K562 (cell line): ENCODE measurements around the gene TENM4. TPM values are rescaled to one million over a fixed set of nuclear protein-coding genes. Genes with fewer than 3 reads are reported as not detected.
A peak's percentile ranks its signal among the peaks of the same experiment; 100 is the strongest.

Experiments
- ATF7 ChIP-seq: fragments of 450-650 bp; IDR thresholded peaks from 2 replicates; pipeline ENCODE4 v1.7.1; 2014; ENCODE audit warnings: mild to moderate bottlenecking, moderate library complexity
- CBFA2T2 ChIP-seq: fragments of 450-650 bp; conservative IDR thresholded peaks from 2 replicates; pipeline ENCODE4 v1.6.1; 2017; ENCODE audit warnings: mild to moderate bottlenecking
- FOSL1 ChIP-seq: fragments of 200-800 bp; sonication (Bioruptor generic); conservative IDR thresholded peaks from 2 replicates; pipeline ENCODE4 v1.6.1; 2016; ENCODE audit warnings: missing genetic modification characterization, missing compliant biosample characterization
- GATA2 ChIP-seq: sonication (generic); formaldehyde crosslinking; IDR thresholded peaks from 2 replicates; pipeline ENCODE4 v1.4.0; 2020; ENCODE audit warnings: mild to moderate bottlenecking, missing genetic modification reagents
- GTF2E2 ChIP-seq: fragments of 200-800 bp; sonication (Bioruptor generic); IDR thresholded peaks from 2 replicates; pipeline ENCODE4 v1.6.1; 2016; ENCODE audit warnings: missing genetic modification characterization, missing compliant biosample characterization
- KDM1A ChIP-seq, 2 experiments: fragments of 450-650 bp; IDR thresholded peaks; 2 replicates each; pipeline ENCODE4 v1.6.1; 2016; ENCODE audit warnings: mild to moderate bottlenecking in 2 of 2
- MCM3 ChIP-seq: fragments of 450-650 bp; IDR thresholded peaks from 2 replicates; pipeline ENCODE4 v1.6.1; 2016
- MEIS2 ChIP-seq: fragments of 450-650 bp; IDR thresholded peaks from 2 replicates; pipeline ENCODE4 v1.6.1; 2014; ENCODE audit warnings: mild to moderate bottlenecking; ENCODE audit not compliant: partially characterized antibody
- PHF8 ChIP-seq: fragments of 200-600 bp; sonication (generic); IDR thresholded peaks from 2 replicates; pipeline ENCODE4 v1.6.1; 2012; ENCODE audit warnings: mixed run types, mild to moderate bottlenecking, inconsistent platforms, low read length, moderate library complexity, borderline replicate concordance
- PML ChIP-seq: IDR thresholded peaks from 2 replicates; pipeline ENCODE4 v1.6.1; 2012; ENCODE audit warnings: low read length, inconsistent platforms
- RNF2 ChIP-seq: sonication (generic); IDR thresholded peaks from 2 replicates; pipeline ENCODE4 v1.6.1; 2016
- ZBTB1 ChIP-seq: sonication (generic); formaldehyde crosslinking; IDR thresholded peaks from 2 replicates; pipeline ENCODE4 v1.8.1; 2023; ENCODE audit warnings: missing genetic modification reagents, low read depth, mild to moderate bottlenecking, borderline replicate concordance
- ZNF282 ChIP-seq: sonication (generic); formaldehyde crosslinking; IDR thresholded peaks from 2 replicates; pipeline ENCODE4 v1.8.1; 2023; ENCODE audit warnings: missing genetic modification reagents
- polyA plus RNA-seq, 8 experiments: library from polyadenylated mRNA; depleted of rRNA in 4 of 8; stranded (reverse) in 5 of 8; unstranded in 3 of 8; fragments of >200 nt; fragmentation: Nextera tagmentation in 2 of 8; fragmentation: Illumina TruSeq in 1 of 8; extraction: Ambion mirVana in 2 of 8; extraction: Trizol in 1 of 8; gene quantifications; 2 replicates each; pipeline versions ENCODE4 v1.2.1 to v1.2.3, GENCODE V29; 2011 to 2014; ENCODE audit warnings: inconsistent platforms in 1 of 8, missing spikeins in 1 of 8
- total RNA-seq, 7 experiments: library from RNA; depleted of rRNA in 6 of 7; stranded (reverse); fragments of >200 nt in 6 of 7; fragmentation: Illumina TruSeq in 2 of 7; extraction: Trizol in 2 of 7; gene quantifications; 2 replicates each; pipeline versions ENCODE4 v1.2.1 to v1.2.3, GENCODE V29; 2011 to 2021; ENCODE audit warnings: low replicate concordance in 1 of 7
- TF ChIP-seq, protein P1 (sequence below): fragments of 450-650 bp; IDR thresholded peaks from 2 replicates; pipeline ENCODE4 v1.6.1; 2014; ENCODE audit warnings: low read depth, mild to moderate bottlenecking, moderate library complexity, borderline replicate concordance
- TF ChIP-seq, protein P2 (sequence below): fragments of 200-800 bp; sonication (Bioruptor generic); IDR thresholded peaks from 2 replicates; pipeline ENCODE4 v1.6.1; 2017; ENCODE audit warnings: missing genetic modification characterization, missing compliant biosample characterization
- TF ChIP-seq, protein P3 (sequence below), 2 experiments: fragments of 150-350 bp in 1 of 2; IDR thresholded peaks; 2 replicates each; pipeline ENCODE4 v1.6.1; 2012 to 2016; ENCODE audit warnings: low read depth in 2 of 2, low read length in 2 of 2, mild to moderate bottlenecking in 1 of 2, moderate library complexity in 1 of 2

Gene TENM4
- total and polyA plus RNA-seq, 9 of the 15 experiments (the other 6 are each of a cell fraction or from before 2014, with no cell fraction given), result 0.16 TPM; not detected in 8

DNA sequence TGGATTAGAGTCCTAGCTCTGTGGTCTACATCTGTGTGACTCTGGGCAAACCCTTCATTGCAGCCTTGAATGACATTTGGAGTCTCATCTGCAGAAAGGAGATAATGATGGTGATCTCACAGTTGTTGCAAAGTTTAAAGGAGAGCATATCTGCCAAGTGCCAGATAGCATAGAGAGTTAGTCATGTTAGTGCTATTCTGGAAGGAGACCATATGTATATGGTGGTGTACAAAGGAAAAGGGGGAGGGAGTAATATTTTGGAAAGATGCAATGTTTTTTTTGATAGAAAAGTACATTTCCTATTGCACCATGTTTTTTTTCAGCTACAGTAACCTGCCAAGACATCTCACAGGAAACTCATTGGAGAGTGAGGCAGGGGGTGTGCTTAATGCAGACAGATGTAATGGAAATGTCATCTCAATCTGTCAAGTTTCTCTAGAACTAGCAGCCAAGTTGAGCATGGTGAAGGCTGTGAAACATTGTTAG, 774.1 kb downstream of the TENM4 start (continued):
- TF ChIP-seq, protein P1, sequence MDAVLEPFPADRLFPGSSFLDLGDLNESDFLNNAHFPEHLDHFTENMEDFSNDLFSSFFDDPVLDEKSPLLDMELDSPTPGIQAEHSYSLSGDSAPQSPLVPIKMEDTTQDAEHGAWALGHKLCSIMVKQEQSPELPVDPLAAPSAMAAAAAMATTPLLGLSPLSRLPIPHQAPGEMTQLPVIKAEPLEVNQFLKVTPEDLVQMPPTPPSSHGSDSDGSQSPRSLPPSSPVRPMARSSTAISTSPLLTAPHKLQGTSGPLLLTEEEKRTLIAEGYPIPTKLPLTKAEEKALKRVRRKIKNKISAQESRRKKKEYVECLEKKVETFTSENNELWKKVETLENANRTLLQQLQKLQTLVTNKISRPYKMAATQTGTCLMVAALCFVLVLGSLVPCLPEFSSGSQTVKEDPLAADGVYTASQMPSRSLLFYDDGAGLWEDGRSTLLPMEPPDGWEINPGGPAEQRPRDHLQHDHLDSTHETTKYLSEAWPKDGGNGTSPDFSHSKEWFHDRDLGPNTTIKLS, result no peak
- no peak for TF ChIP-seq MCM3
- TF ChIP-seq, protein P2, sequence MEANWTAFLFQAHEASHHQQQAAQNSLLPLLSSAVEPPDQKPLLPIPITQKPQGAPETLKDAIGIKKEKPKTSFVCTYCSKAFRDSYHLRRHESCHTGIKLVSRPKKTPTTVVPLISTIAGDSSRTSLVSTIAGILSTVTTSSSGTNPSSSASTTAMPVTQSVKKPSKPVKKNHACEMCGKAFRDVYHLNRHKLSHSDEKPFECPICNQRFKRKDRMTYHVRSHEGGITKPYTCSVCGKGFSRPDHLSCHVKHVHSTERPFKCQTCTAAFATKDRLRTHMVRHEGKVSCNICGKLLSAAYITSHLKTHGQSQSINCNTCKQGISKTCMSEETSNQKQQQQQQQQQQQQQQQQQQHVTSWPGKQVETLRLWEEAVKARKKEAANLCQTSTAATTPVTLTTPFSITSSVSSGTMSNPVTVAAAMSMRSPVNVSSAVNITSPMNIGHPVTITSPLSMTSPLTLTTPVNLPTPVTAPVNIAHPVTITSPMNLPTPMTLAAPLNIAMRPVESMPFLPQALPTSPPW (CRISPR knock-in tag), result peak; percentile 60
- no peak for TF ChIP-seq ZNF282 (CRISPR knock-in tag)
- TF ChIP-seq PHF8, result no peak
- TF ChIP-seq PML, result peak; percentile 70
- no peak for TF ChIP-seq RNF2
- TF ChIP-seq ZBTB1, result no peak
- peak; percentile 27; the same call in 1 of the 2 replicates for TF ChIP-seq ATF7
- no peak for TF ChIP-seq GTF2E2
- TF ChIP-seq CBFA2T2, result peak; percentile 87
- peak in 1 of 2 experiments; percentile 48; a peak in 1 of 4 replicates for TF ChIP-seq KDM1A (IDR thresholded peaks at IDR 0.05)
- TF ChIP-seq MEIS2, result peak; percentile 35
- TF ChIP-seq, protein P3, sequence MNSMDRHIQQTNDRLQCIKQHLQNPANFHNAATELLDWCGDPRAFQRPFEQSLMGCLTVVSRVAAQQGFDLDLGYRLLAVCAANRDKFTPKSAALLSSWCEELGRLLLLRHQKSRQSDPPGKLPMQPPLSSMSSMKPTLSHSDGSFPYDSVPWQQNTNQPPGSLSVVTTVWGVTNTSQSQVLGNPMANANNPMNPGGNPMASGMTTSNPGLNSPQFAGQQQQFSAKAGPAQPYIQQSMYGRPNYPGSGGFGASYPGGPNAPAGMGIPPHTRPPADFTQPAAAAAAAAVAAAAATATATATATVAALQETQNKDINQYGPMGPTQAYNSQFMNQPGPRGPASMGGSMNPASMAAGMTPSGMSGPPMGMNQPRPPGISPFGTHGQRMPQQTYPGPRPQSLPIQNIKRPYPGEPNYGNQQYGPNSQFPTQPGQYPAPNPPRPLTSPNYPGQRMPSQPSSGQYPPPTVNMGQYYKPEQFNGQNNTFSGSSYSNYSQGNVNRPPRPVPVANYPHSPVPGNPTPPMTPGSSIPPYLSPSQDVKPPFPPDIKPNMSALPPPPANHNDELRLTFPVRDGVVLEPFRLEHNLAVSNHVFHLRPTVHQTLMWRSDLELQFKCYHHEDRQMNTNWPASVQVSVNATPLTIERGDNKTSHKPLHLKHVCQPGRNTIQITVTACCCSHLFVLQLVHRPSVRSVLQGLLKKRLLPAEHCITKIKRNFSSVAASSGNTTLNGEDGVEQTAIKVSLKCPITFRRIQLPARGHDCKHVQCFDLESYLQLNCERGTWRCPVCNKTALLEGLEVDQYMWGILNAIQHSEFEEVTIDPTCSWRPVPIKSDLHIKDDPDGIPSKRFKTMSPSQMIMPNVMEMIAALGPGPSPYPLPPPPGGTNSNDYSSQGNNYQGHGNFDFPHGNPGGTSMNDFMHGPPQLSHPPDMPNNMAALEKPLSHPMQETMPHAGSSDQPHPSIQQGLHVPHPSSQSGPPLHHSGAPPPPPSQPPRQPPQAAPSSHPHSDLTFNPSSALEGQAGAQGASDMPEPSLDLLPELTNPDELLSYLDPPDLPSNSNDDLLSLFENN (IDR thresholded peaks at IDR 0.05; ENCODE audit: low read depth in 2 of 2, low read length in 2 of 2), result 0 out of 4 replicates have a peak, but pooled peaks of 1 of the 2 experiments have one; percentile 31
- peak; percentile 41; the same call in 1 of the 2 replicates for TF ChIP-seq GATA2 (CRISPR knock-in tag)
- peak; percentile 95 for TF ChIP-seq FOSL1 (tag)
